ENCODE measurements around the gene TTC36.
A peak's percentile ranks its signal among the peaks of the same experiment; 100 is the strongest.

DNA sequence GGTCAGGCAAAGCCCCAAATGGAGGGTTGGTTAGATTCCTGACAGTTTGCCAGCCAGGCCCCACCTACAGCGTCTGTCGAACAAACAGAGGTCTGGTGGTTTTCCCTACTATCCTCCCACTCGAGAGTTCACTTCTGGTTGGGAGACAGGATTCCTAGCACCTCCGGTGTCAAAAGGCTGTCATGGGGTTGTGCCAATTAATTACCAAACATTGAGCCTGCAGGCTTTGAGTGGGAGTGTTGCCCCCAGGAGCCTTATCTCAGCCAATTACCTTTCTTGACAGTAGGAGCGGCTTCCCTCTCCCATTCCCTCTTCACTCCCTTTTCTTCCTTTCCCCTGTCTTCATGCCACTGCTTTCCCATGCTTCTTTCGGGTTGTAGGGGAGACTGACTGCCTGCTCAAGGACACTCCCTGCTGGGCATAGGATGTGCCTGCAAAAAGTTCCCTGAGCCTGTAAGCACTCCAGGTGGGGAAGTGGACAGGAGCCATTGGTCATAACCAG is 4.7 kb upstream of the TTC36 start:
- TF ChIP-seq CHD4 (IDR thresholded peaks at IDR 0.05) = no peak
- TF ChIP-seq TCF3 (IDR thresholded peaks at IDR 0.05; ENCODE audit: borderline replicate concordance, insufficient read depth, low read depth, low read length) = no peak
- TF ChIP-seq CTCF (IDR thresholded peaks at IDR 0.05 in 2 of 3, conservative IDR thresholded peaks at IDR 0.05 in 1 of 3; ENCODE audit: control insufficient read depth in 2 of 3, extremely low read depth in 1 of 3, insufficient read depth in 1 of 3, low read depth in 3 of 3, low read length in 3 of 3) = peak in 2 of 3 experiments; percentile 11 to 28; a peak in 4 of 6 replicates
- no peak for TF ChIP-seq CHD2 (IDR thresholded peaks at IDR 0.05; ENCODE audit: borderline replicate concordance, low read depth, low read length)
- TF ChIP-seq SMARCA5 (IDR thresholded peaks at IDR 0.05) = no peak
- TF ChIP-seq POLR2AphosphoS2 (IDR thresholded peaks at IDR 0.05; ENCODE audit: low read depth, low read length) = no peak
- no peak for TF ChIP-seq RBBP5 (conservative IDR thresholded peaks at IDR 0.05)
- TF ChIP-seq, protein P1, sequence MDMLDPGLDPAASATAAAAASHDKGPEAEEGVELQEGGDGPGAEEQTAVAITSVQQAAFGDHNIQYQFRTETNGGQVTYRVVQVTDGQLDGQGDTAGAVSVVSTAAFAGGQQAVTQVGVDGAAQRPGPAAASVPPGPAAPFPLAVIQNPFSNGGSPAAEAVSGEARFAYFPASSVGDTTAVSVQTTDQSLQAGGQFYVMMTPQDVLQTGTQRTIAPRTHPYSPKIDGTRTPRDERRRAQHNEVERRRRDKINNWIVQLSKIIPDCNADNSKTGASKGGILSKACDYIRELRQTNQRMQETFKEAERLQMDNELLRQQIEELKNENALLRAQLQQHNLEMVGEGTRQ (IDR thresholded peaks at IDR 0.05; ENCODE audit: borderline replicate concordance, low read depth, low read length) = no peak
- TF ChIP-seq IRF4 (IDR thresholded peaks at IDR 0.05; ENCODE audit: low read depth, low read length) = no peak
- TF ChIP-seq, protein P2, sequence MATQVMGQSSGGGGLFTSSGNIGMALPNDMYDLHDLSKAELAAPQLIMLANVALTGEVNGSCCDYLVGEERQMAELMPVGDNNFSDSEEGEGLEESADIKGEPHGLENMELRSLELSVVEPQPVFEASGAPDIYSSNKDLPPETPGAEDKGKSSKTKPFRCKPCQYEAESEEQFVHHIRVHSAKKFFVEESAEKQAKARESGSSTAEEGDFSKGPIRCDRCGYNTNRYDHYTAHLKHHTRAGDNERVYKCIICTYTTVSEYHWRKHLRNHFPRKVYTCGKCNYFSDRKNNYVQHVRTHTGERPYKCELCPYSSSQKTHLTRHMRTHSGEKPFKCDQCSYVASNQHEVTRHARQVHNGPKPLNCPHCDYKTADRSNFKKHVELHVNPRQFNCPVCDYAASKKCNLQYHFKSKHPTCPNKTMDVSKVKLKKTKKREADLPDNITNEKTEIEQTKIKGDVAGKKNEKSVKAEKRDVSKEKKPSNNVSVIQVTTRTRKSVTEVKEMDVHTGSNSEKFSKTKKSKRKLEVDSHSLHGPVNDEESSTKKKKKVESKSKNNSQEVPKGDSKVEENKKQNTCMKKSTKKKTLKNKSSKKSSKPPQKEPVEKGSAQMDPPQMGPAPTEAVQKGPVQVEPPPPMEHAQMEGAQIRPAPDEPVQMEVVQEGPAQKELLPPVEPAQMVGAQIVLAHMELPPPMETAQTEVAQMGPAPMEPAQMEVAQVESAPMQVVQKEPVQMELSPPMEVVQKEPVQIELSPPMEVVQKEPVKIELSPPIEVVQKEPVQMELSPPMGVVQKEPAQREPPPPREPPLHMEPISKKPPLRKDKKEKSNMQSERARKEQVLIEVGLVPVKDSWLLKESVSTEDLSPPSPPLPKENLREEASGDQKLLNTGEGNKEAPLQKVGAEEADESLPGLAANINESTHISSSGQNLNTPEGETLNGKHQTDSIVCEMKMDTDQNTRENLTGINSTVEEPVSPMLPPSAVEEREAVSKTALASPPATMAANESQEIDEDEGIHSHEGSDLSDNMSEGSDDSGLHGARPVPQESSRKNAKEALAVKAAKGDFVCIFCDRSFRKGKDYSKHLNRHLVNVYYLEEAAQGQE (IDR thresholded peaks at IDR 0.05; ENCODE audit: low read depth, low read length) = no peak

All from GM12878 (cell line).